ENCODE results near the gene FETUB. TPM values are rescaled to one million over a fixed set of nuclear protein-coding genes. Genes with fewer than 3 reads are reported as not detected.
A peak's percentile ranks its signal among the peaks of the same experiment; 100 is the strongest.

FETUB gene
- polyA plus RNA-seq, 1 donor (not counting 4 experiments of a cell fraction or from before 2014, with no cell fraction given): 0.25 TPM

- no peaks in the 10 kb centered on the region for H3K36me3 ChIP-seq (ENCODE audit: control insufficient read depth in 2 of 2, extremely low read depth in 1 of 2, insufficient read depth in 2 of 2, low read length in 2 of 2)
- no peak overlapping the region for H3K9ac ChIP-seq (ENCODE audit: control insufficient read depth, extremely low read depth, insufficient read depth, low read length)
- dilution Hi-C loops (cut with MboI; ENCODE audit: extremely low pct_ligation_motif_present, low sequenced_read_pairs): no loop called here
- no peak for TF ChIP-seq EZH2 (IDR thresholded peaks at IDR 0.05; ENCODE audit: low read length)
- H2AFZ ChIP-seq (ENCODE audit: control insufficient read depth, low read length): no peak overlapping the region
- H3K79me2 ChIP-seq (ENCODE audit: control insufficient read depth, insufficient read depth, low read length): no peaks in the 10 kb centered on the region
- no peak overlapping the region for H3K27ac ChIP-seq (ENCODE audit: control insufficient read depth, insufficient read depth, low read length)
- FAIRE-seq (peak; percentile 36), DNase-seq (ENCODE audit: low read depth, low spot score) (no peak)
- H3K27me3 ChIP-seq (ENCODE audit: control insufficient read depth, extremely low read depth, insufficient read depth, low read length): no peaks in the 10 kb centered on the region
- no peaks in the 10 kb centered on the region for H3K9me1 ChIP-seq (ENCODE audit: control insufficient read depth, extremely low read depth, insufficient read depth, low read length)
- no peaks in the 10 kb centered on the region for H3K9me3 ChIP-seq (ENCODE audit: control insufficient read depth, low read depth, low read length)
- H3K4me1 ChIP-seq (ENCODE audit: control insufficient read depth, extremely low read depth, insufficient read depth, low read length): peaks cover 58% of the 10 kb centered on the region
- H3K4me2 ChIP-seq (ENCODE audit: control insufficient read depth, extremely low read depth, insufficient read depth, low read depth, low read length): peak overlapping the region; percentile 68
- no peaks in the 10 kb centered on the region for H4K20me1 ChIP-seq (ENCODE audit: control insufficient read depth, extremely low read depth, insufficient read depth, low read length)
- H3K4me3 ChIP-seq (ENCODE audit: control insufficient read depth in 2 of 3, extremely low read depth in 1 of 3, insufficient read depth in 2 of 3, low read depth in 1 of 3, low read length in 3 of 3): peak overlapping the region in 1 of 3 experiments; percentile 22
These were observed 730 bp downstream of the FETUB start for GRCh38 chr3:186640929-186641328.

GRCh38 chr3:186642014-186642413 is 1.8 kb downstream of the FETUB start:
- Histone ChIP-seq H3K36me3 (ENCODE audit: control insufficient read depth in 2 of 2, extremely low read depth in 1 of 2, insufficient read depth in 2 of 2, low read length in 2 of 2) (no peaks in the 10 kb centered on the region), H3K9ac (ENCODE audit: control insufficient read depth, extremely low read depth, insufficient read depth, low read length) (no peak overlapping the region), H2AFZ (ENCODE audit: control insufficient read depth, low read length) (peak overlapping the region; percentile 11), H3K9me1 (ENCODE audit: control insufficient read depth, extremely low read depth, insufficient read depth, low read length) (no peaks in the 10 kb centered on the region), H3K27ac (ENCODE audit: control insufficient read depth, insufficient read depth, low read length) (no peak overlapping the region), H3K4me3 (ENCODE audit: control insufficient read depth in 2 of 3, extremely low read depth in 1 of 3, insufficient read depth in 2 of 3, low read depth in 1 of 3, low read length in 3 of 3) (no peak overlapping the region), H3K9me3 (ENCODE audit: control insufficient read depth, low read depth, low read length) (no peaks in the 10 kb centered on the region), H3K4me1 (ENCODE audit: control insufficient read depth, extremely low read depth, insufficient read depth, low read length) (peaks cover 58% of the 10 kb centered on the region), H3K27me3 (ENCODE audit: control insufficient read depth, extremely low read depth, insufficient read depth, low read length) (no peaks in the 10 kb centered on the region), H3K79me2 (ENCODE audit: control insufficient read depth, insufficient read depth, low read length) (no peaks in the 10 kb centered on the region), H3K4me2 (ENCODE audit: control insufficient read depth, extremely low read depth, insufficient read depth, low read depth, low read length) (no peak overlapping the region), H4K20me1 (ENCODE audit: control insufficient read depth, extremely low read depth, insufficient read depth, low read length) (no peaks in the 10 kb centered on the region)
- dilution Hi-C loops (cut with MboI; ENCODE audit: extremely low pct_ligation_motif_present, low sequenced_read_pairs): no loop called here
- peak; percentile 81 for FAIRE-seq
- TF ChIP-seq CTCF (optimal IDR thresholded peaks at IDR 0.05 in 1 of 3, IDR thresholded peaks at IDR 0.05 in 1 of 3, conservative IDR thresholded peaks at IDR 0.05 in 1 of 3; ENCODE audit: extremely low read depth in 1 of 3, insufficient read depth in 2 of 3, low read length in 3 of 3) (no peak), EZH2 (IDR thresholded peaks at IDR 0.05; ENCODE audit: low read length) (no peak)
- DNase-seq (ENCODE audit: low read depth, low spot score): no peak

GRCh38 chr3:186643493-186643892 is 3.3 kb downstream of the FETUB start:
- no peak overlapping the region for H3K4me3 ChIP-seq (ENCODE audit: control insufficient read depth in 2 of 3, extremely low read depth in 1 of 3, insufficient read depth in 2 of 3, low read depth in 1 of 3, low read length in 3 of 3)
- peaks cover 51% of the 10 kb centered on the region for H3K4me1 ChIP-seq (ENCODE audit: control insufficient read depth, extremely low read depth, insufficient read depth, low read length)
- TF ChIP-seq CTCF (optimal IDR thresholded peaks at IDR 0.05 in 1 of 3, IDR thresholded peaks at IDR 0.05 in 1 of 3, conservative IDR thresholded peaks at IDR 0.05 in 1 of 3; ENCODE audit: extremely low read depth in 1 of 3, insufficient read depth in 2 of 3, low read length in 3 of 3) (no peak), EZH2 (IDR thresholded peaks at IDR 0.05; ENCODE audit: low read length) (no peak)
- no peaks in the 10 kb centered on the region for H3K36me3 ChIP-seq (ENCODE audit: control insufficient read depth in 2 of 2, extremely low read depth in 1 of 2, insufficient read depth in 2 of 2, low read length in 2 of 2)
- H3K9me3 ChIP-seq (ENCODE audit: control insufficient read depth, low read depth, low read length): no peaks in the 10 kb centered on the region
- H3K27ac ChIP-seq (ENCODE audit: control insufficient read depth, insufficient read depth, low read length): no peak overlapping the region
- no peak overlapping the region for H2AFZ ChIP-seq (ENCODE audit: control insufficient read depth, low read length)
- H3K9ac ChIP-seq (ENCODE audit: control insufficient read depth, extremely low read depth, insufficient read depth, low read length): no peak overlapping the region
- dilution Hi-C loops (cut with MboI; ENCODE audit: extremely low pct_ligation_motif_present, low sequenced_read_pairs): no loop called here
- peak; percentile 67 for FAIRE-seq
- no peak overlapping the region for H3K4me2 ChIP-seq (ENCODE audit: control insufficient read depth, extremely low read depth, insufficient read depth, low read depth, low read length)
- no peaks in the 10 kb centered on the region for H3K9me1 ChIP-seq (ENCODE audit: control insufficient read depth, extremely low read depth, insufficient read depth, low read length)
- H4K20me1 ChIP-seq (ENCODE audit: control insufficient read depth, extremely low read depth, insufficient read depth, low read length): no peaks in the 10 kb centered on the region
- H3K27me3 ChIP-seq (ENCODE audit: control insufficient read depth, extremely low read depth, insufficient read depth, low read length): no peaks in the 10 kb centered on the region
- no peak for DNase-seq (ENCODE audit: low read depth, low spot score)
- H3K79me2 ChIP-seq (ENCODE audit: control insufficient read depth, insufficient read depth, low read length): no peaks in the 10 kb centered on the region

Data from keratinocyte (primary cell).